HG03457 (cell line): Measurements from ENCODE around the gene CMIP.
A peak's percentile ranks its signal among the peaks of the same experiment; 100 is the strongest.
"Not testable (repeated sequence)": the region's sequence is repeated elsewhere in the genome, so short reads cannot be mapped to it uniquely, and the experiment has no call there.

ENCODE experiments used
- ATAC-seq: cut with Tn5 transposase; IDR thresholded peaks from one replicate; pipeline ENCODE4 v1.9.1; 2021; ENCODE audit warnings: moderate number of reproducible peaks; ENCODE audit not compliant: unreplicated experiment

The CMIP gene

GRCh38 chr16:81720973-81721906 is 276.6 kb downstream of the CMIP start:
- ATAC-seq = no peak

DNA sequence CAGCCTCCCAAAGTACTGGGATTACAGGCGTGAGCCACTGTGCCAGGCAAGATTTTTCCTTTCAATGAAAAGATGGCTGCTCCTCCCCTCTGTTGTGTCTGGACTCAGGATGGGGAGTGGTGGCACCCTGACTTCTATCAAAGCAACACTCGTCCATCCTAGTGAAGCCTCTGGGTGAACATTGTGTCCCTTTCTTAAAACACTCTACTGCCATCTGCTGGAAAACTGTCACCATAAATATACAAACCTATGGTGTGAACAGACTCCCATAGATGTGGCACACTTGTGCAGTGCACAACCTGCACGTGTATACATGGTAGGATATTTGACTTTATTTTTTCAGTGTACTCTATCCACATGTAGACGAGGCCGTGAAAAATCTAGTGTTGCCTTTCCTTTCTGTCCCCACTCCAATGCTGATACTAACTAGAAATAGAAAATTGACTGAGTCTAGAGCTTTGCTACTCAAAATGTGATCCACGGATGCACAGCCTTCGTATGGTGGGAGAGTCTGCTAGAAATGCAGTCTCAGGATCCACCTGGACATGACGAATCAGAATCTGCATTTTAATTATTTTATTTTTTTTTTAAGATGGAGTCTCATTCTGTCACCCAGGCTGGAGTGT is 278.6 kb downstream of the CMIP start:
- ATAC-seq = peak; percentile 66

DNA sequence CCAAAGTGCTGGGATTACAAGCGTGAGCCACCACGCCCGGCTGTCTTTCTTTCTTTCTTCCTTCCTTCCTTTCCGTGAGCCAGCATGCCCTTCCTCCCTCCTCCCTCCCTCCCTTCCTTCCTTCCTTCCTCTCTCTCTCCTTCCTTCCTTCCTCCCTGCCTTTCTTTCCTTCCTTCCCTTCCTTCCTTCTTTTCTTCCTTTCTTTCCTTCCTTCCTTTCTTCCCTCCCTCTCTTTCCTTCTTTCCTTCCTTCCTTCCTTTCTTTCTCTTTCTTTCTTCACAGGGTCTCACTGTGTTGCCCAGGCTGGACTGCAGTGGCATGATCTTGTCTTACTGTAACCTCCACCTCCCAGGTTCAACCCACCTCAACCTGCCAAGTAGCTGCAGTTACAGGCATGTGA is 283.8 kb downstream of the CMIP start:
- ATAC-seq = no peak

DNA sequence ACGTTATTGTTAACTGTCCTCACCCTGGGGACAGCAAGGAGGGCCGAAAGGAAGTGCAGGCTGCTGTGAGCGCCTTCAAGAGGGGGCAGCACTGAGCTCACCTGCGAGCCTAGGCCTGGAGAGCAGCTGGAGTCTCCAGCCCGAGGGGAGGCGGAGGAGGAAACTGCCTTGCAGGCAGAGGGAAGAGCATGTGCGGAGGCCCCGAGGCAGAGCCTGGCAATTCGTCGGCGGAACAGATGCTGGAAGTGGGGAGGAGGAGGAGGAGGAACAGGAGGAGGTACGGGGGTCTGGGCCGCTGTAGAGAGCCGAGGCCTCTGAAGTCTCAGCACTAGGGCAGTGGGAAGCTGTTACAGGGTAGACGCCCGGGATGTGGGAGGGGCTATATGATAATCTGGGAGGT is 284.8 kb downstream of the CMIP start:
- ATAC-seq = no peak

GRCh38 chr16:81730090-81731051 is 285.8 kb downstream of the CMIP start:
- ATAC-seq = peak; percentile 68

- ATAC-seq = no peak
Measured at GRCh38 chr16:81731649-81732048, 287.0 kb downstream of the CMIP start.

- ATAC-seq = no peak
Measured at GRCh38 chr16:81732699-81733098, 288.1 kb downstream of the CMIP start.

DNA sequence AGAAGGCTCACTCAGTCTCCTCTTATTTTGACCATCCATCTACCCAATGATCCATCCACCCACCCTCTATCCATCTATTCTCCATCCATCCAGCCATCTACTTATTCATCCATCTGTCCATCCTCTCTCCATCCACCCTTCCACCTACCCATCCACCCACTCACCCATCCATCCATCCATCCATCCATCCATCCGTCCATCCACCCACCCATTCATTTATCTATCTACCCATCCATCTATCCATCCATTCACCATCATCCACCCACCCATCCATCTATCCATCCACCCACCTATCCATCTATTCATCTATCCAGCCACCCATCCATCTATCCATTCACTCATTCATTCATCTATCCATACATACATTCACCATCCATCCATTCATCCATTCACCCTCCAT is 288.7 kb downstream of the CMIP start:
- ATAC-seq = no peak

DNA sequence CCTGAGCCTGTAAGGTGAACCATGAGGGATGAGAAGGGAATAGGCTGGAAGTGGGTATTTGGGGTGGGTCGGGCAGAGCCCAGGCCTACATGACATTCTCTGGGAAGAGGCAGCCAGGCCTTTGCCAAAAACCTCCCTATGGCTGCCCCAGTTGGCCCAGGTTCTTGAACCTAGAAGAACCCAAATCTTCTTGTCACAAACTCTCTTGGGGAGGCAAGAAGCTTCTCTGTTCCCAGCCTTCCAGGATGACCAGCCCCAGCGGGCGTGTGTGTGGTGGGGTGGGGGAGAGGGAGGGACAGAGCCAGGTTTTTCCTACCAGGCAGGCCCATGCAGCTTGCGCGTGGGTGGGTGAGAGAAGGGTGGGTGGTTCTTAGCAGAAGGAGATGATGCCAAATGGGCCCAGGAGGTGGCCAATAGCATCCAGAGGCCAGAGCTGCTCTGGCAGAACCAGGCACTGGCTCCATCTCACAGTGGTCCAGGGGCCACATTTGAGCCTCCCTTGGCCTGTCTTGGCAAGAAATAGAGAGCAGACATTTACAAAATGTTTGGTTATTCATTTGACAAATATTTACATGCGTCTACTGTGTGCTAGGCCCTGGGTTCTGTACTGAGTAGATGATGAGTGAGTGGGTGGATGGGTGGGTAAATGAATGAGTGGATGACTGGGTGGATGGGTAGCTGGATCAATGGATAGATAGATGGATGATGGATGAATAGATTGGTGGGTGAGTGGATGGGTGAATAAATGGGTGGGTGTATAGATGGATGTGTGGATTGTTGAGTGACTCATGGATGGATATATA is 290.2 kb downstream of the CMIP start:
- no peak for ATAC-seq

DNA sequence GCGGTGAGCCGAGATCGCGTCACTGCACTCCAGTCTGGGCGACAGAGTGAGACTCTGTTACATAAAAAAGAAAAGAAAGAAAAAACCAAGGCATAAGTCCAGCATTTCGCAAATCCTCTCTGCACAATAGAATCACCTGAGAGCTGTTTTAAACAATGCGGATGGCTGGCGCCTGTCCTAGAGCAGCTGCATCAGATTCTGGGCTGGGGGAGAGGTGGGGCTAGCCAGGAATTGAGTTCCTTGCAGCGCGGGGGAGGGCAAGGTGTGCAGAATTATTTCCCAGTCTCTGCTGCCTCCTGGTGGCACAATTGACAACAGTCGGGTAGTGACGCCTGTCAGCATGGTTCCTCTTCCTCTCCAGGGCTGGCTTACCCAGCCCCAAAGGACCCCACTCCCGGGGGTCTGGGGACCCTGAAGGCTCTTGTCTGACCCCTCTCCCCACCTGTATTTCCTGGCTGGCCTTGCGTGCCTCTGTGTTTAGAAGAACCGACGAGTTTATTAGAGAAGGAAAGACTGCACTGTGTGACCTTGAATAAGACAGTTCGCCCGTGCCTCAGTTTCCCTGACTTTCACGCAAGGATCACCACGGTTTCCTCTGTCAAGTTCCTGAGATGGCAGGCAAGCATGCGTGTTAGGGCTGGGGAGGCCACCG is 293.4 kb downstream of the CMIP start:
- no peak for ATAC-seq

GRCh38 chr16:81738783-81739496 is 294.3 kb downstream of the CMIP start:
- no peak for ATAC-seq

DNA sequence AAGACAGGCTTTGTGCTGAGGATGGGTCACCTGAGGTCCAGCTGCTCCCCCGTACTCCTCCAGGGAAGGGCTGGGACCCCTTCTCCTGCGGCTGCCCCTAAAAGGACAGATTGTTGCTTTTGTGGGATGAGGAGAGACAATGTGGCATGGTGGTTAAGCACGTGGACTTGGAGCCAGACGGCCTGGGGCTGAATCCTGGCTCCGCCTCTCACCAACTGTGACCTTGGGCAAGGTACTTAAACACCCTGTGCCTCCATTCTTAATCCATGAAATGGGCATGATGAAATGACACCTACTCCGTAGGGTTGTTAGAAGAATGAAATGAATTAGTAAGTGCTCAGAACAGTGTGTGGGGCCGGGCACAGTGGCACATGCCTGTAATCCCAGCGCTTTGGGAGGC is 294.9 kb downstream of the CMIP start:
- ATAC-seq = no peak

DNA sequence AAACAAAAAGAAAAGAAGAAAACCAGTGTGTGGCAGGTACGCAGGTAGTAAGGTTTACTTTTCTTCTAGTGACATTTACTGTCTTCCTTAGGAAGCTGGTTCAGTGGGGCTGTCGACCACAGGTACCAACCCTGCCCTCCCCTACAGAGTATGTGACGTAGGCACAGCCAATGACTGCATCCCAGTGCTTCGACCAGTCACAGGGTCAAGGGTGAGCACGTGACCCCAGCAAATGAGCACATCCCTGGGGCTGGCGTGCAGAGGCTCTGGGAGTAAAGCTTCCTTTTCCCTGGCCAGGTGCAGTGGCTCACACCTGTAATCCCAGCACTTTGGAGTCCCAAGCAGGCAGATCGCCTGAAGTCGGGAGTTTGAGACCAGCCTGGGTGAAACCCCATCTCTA is 295.6 kb downstream of the CMIP start:
- peak; percentile 63 for ATAC-seq

DNA sequence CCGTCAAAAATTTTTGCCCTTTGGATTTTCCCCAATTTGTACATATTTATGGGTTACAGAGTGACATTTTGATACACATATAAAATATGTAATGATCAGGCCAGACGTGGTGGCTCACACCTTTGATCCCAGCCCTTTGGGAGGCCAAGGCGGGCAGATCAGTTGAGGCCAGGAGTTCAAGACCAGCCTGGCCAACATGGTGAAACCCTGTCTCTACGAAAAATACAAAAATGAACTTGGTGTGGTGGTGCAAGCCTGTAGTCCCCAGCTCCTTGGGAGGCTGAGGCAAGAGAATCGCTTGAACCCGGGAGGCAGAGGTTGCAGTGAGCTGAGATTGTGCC is 296.8 kb downstream of the CMIP start:
- ATAC-seq = not testable (repeated sequence)

GRCh38 chr16:81744385-81744784 is 299.8 kb downstream of the CMIP start:
- no peak for ATAC-seq

DNA sequence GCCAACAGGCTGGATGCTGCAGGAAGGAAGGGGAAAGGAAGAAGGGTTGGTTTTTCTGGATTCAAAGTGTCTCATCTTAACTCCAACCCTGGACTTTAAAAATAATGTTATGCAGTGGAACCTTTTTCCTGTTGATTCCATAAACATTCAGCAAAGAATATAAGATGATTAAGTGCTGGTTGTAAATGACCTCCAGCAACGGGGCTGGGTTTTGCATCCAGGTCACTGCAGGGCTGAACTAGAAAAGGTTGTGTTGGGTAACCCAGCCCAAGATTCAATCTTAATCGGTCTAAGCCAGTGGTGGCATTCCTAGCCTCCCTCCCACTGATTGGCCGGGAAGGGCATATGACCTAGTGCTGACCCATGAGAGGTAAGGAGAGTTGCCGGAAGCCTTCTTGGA is 300.3 kb downstream of the CMIP start:
- no peak for ATAC-seq

DNA sequence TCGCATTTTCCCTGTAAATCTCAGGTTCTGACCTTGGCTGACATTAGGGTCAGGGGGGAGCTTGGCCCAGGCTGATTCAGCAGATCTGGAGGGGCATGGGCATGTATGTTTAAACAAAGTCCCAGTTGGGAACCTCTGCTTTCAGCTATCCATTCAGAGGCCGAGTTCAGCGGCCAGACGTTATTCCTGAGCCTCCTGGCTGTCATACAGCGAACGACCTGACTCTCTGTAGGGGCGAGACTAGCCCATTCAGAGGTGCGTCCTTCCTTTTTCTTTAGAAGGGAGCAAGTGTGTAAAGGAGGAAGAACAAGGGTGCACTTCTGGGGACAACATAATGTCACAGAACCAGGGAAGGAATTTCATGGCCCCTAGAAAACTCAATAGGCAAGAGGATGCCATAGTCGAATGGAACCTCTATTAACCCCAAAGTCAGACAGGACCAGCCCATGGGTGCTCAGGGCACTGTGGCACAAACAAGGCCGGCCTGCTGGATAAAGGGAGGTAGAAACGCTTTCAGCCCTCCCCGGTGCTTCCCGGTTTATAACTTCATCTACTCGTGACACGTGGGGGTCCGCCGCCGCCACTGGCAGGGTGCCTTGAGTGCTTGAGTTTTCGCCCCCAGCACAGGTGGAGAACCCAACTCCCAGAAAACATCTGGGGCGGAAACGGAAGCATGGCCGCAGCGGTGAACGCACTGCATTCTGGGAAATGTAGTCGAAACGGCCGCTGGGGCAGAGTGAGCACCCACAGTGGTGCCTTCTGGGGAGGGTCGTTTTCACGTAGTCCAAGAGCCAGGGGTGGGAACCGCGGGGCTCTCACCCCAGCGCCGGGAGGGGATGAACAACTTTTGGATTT is 301.3 kb downstream of the CMIP start:
- ATAC-seq = no peak

DNA sequence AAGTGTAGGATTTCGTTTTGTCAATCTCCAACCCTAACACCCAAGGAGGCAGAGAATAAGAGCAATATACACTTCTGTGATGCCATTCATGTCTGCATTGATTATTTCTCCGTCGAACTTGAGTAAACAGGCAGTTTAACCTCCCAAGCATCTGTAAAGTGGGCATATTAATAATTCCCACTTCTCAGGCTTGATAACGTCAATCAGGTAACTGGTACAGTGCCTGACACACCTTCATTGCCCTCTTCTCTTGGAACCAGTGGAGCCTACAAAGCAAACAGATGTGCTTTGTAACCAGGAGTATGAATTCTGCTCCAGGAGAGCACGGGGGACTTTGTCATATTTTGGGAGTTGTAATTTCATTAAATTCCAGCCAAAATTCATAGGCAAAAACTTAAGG is 302.0 kb downstream of the CMIP start:
- no peak for ATAC-seq
